PFSK-1 (cell line): Measurements from ENCODE around the gene URI1.

Source experiments
- POLR2AphosphoS5 ChIP-seq: IDR thresholded peaks from 2 replicates; pipeline ENCODE4 v1.6.1; 2012; ENCODE audit warnings: low read depth, mild to moderate bottlenecking, control low read depth, low read length, moderate library complexity
- TAF1 ChIP-seq: IDR thresholded peaks from 2 replicates; pipeline ENCODE4 v1.6.1; 2012; ENCODE audit warnings: low read length, control low read depth, borderline replicate concordance; ENCODE audit not compliant: insufficient read depth

DNA sequence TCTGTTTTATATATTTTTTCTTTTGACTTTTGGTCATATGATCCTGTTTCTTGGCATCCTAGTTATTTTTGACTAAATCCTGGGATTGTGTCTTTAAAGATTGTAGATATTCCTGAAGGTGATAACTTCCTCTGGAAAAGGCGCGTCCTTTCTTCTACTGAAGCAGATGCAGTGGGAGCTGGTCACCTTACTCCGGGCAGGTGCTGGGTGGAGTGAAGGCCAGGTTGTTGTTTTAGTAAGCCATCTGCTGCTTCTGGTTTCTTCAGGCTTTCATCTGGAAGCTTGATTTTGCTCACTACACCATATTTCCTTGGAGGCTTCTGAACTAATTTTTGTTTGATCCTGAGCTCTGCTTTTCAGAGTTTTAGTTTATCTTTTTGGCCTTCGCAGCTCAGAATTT is 21.5 kb downstream of the URI1 start:
- no peak for TF ChIP-seq POLR2AphosphoS5
- TF ChIP-seq TAF1: no peak
